GM21825 (cell line): ENCODE measurements around the gene KMT2E.
"Not testable (repeated sequence)": the region's sequence is repeated elsewhere in the genome, so short reads cannot be mapped to it uniquely, and the experiment has no call there.

Source experiments
- ATAC-seq: cut with Tn5 transposase; IDR thresholded peaks from one replicate; pipeline ENCODE4 v1.9.1; 2021; ENCODE audit warnings: mild to moderate bottlenecking, moderate library complexity; ENCODE audit not compliant: unreplicated experiment

KMT2E gene

DNA sequence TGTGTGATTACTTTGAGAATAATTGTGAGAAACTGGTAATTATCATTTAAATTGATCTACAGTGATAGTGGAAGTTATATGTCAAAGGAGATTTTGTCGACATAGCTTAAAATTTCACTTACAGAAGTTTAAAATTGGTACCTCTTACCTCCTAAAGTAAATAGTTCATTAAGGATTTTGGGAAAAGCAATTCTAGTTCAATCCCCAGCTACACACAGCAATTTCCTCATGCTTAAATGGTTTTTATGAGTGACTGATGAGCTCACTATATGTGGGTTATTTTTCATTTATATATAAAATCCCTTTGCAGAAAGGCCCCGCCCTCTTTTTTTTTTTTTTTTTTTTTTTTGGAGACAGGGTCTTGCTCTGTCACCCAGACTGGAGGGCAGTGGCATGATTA is 12.7 kb downstream of the KMT2E start:
- no peak for ATAC-seq

DNA sequence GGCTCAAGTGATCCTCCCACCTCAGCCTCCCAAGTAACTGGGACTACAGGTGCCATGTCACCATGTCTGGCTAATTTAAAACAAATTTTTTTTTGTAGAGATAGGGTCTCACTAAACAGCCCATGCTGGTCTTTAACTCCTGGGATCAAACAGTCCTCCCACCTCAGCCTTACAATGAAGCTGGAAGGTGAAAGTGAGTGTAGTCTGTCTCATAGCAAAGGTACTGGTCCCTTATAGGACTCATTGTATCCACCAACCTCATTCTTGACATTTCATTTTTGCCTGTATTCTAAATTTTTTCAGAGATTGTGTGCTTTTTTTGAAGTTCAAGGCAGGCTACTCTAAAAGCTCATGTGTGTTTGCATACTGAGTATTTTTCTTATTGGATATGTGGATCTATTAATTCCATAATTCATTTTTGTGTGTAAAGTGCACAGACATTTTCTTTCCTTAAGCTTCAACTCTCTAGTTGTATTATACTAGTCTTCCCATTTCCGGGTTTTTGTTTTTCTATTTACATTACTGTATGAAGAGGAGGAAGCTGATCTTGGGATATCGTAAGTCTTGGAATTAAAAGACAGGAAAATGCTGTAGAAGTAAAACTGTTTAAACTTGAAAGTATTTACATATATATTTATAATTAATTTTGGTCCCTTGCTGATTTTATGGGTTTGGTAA is 13.3 kb downstream of the KMT2E start:
- no peak for ATAC-seq

DNA sequence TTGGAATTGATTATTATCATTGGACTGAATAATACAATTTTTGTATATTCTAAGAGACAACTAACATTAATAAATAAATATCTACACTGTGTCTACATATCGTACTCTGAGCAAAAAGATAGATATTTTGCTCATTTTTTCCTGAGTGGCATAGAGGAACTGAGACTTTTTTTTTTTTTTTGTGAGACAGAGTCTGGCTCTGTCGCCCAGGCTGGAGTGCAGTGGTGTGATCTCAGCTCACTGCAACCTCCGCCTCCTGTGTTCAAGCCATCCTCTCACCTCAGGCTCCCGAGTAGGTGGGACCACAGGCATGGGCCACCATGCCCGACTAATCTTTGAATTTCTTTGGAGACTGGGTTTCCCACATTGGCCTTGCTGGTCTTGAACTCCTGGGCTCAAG is 14.0 kb downstream of the KMT2E start:
- no peak for ATAC-seq

DNA sequence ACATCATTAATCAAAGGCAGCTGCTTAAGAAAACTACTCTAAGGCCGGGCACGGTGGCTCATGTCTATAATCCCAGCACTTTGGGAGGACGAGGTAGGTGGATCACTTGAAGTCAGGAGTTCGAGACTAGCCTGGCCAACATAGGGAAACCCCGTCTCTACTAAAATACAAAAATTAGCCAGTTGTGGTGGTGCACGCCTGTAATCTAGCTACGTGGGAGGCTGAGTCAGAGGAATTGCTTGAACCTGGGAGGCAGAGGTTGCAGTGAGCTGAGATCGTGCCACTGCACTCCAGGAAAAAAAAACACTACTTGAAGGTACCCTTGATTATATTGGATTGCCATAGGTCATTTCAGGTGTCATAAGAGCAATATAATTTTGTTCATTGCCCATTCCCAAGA is 14.9 kb downstream of the KMT2E start:
- not testable (repeated sequence) for ATAC-seq

DNA sequence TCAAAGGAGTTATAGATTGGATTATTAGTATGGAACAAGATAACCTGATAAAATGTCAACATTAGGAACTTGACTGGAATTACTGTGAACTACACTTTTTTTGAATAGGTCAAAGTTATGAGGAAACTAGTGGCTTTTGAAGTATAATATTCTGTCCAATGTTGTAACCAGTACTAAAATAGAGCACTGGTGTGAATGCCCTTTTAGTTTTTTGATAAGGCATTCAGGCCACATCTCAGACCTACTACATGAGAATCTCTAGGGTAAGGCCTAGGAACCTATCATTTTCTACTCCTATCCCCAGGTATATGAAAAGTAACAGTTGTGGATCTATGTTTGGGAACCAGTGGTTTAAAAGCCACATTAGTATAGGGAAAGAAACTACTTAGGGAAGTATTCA is 16.4 kb downstream of the KMT2E start:
- no peak for ATAC-seq

DNA sequence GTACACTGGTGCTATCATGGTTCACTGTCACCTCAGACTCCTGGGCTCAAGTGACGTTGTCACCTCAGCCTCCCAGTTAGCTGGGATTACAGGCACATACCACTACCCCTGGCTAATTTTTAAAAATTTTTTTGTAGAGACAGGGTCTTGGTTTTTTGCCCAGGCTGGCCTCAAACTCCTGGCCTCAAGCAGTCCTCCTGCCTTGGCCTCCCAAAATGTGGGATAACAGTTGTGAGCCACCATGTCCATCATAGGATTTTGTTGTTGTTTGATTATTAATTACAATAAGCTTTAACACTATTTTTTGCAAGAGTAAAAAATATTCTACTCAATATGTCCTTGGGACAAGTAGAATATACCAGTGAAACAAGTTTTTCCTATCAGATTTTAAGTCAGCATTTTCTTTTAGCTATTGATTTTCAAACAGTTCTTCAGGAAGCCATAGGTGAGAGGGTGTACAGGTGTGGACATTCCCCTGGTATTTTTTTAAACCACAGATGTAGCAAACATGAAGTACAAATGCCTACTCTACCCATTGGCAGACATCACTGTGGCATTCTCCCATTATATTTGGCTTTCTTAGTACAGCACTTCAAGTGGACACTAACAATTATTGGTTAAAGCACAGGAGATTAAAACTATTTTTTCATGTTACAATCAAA is 18.7 kb downstream of the KMT2E start:
- no peak for ATAC-seq

DNA sequence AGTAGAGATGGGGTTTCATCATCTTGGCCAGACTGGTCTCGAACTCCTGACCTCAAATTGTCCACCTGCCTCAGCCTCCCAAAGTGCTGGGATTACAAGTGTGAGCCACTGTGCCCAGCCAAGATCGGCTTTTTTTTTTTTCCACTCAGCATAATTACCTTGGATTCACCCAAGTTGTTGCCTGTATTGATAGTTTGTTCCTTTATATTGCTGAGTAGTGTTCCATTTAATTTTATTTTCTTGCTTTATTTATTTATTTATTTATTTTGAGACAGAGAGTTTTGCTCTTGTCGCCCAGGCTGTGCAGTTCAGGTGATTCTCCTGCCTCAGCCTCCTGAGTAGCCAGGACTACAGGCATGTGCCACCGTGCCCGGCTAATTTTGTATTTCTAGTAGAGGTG is 21.3 kb downstream of the KMT2E start:
- no peak for ATAC-seq

DNA sequence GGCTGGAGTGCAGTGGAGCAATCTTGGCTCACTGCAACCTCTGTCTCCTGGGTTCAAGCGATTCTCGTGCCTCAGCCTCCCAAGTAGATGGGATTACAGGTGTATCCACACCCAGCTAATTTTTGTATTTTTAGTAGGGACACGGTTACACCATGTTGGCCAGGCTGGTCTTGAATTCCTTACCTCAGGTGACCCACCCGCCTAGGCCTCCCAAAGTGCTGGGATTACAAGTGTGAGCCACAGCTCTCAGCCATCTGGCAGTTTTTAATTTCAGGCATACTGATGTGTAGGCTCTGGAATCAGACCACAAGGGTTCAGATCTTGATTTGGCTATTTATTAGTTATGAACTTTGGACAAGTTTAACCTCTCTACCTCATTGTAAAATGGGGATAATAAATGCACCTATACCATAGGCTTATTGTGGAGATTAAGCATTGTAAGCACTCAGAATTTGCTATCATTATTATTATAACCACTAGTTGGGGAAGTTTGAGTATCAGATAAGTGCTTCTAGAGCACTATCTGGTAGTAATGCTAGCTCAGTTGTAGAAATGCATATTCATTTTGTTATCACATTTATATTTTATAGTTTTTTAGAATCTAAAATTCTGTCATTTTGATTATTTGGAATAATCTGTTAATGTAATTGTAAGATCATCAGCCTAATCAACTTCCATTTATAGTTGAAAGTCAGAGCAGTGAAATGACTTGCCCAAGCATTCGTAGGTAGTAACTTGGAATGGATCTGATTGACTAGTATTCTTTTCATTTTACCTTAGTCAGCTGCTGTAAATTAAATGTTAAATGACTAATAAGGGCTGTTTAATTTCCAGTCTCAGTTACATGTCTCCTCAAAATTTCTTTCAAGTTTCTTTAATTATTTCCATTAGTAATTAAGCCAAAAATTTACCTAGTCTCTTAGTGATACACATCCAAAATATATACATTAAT is 22.5 kb downstream of the KMT2E start:
- ATAC-seq = no peak

DNA sequence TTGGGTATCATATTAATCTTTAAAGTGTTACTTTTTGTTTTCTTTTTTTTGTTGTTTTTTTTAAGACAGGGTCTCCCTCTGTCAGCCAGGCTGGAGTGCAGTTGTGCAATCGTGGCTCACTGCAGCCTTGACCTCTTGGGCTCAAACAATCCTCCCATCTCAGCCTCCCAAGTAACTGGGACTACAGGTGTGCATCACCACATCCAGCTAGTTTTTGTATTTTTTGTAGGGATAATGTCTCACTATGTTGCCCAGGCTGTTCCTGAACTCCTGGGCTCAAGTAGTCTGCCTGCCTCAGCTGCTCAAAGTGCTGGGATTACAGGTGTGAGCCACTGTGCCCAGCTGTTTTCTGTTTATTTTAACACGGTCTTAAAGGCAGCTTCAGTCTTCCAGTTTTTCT is 23.3 kb downstream of the KMT2E start:
- ATAC-seq = no peak

DNA sequence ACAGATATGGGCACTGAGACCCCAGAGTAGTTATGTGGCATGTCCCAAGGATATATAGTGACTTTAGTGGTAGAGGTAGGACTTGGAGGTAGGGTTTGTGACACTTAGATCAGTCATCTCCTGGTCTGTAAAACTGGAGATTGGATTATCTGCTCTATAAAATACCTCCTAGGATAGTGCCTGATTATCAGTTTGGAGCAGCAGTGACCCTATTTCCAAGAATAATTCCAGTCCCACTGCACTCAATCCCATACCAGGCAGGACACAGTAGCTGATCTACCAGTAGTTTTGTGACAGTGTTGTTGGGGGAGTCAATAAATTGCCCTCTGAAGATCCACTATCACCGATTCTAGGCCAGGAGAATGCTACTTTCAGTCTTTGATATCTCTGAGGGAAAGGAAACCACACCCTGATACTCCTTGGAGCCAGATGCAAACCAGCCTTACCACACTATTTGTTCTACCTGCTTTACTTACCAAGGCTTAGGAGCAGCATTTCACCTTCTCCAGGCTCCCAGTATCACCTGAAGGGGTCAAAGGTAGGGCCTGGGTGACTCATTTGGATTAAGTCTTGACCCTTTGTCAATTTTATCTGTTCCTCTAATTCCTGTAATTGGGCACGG is 30.6 kb downstream of the KMT2E start:
- no peak for ATAC-seq

DNA sequence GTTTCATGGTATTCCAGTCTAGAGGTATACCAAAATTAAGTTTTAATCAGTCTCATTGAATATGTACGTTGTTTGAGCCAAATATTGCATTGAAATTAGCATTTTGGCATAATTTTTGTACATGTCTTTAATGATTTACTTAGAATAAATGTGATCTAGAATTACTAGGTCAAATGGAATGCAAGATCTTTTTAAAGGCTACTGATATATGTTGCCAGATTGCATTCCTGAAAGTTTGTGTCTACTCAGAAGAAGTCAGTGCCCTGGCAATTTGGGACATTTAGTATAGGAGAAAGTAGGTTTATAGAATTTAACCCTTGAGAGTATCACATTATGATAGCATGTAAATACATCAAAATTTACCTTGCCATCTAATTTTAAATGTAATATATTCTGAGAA is 32.4 kb downstream of the KMT2E start:
- ATAC-seq = no peak

DNA sequence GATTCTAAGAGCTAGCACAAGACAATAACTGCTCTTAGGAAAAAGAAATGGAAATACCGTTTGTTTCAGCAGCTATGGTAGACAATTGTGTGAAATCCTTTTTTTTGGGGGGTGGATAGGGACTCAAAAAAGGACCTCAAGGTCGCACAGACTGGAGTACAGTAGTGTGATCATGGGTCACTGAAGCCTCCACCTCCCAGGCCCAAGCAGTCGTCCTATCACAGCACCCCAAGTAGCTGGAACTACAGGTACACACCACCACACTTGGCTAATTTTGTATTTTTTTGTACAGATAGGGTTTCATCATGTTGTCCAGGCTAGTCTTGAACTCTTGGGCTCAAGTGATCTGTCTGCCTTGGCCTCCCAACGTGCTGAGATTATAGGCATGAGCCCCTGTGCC is 33.9 kb downstream of the KMT2E start:
- ATAC-seq = no peak

DNA sequence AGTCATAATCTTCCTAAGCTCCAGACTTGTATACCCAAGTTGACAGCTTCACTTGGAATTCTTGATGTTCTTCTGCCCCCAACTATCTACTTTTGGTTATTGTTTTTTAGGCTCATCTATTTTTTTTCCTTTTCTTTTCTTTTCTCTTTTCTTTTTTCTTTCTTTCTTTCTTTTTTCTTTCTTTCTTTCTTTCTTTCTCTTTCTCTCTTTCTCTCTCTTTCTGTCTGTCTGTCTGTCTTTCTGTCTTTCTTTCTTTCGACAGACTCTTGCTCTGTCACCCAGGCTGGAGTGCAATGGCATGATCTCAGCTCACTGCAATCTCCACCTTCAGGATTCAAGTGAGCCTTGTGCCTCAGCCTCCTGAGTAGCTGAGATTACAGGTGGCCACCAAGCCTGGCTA is 36.5 kb downstream of the KMT2E start:
- ATAC-seq = no peak

DNA sequence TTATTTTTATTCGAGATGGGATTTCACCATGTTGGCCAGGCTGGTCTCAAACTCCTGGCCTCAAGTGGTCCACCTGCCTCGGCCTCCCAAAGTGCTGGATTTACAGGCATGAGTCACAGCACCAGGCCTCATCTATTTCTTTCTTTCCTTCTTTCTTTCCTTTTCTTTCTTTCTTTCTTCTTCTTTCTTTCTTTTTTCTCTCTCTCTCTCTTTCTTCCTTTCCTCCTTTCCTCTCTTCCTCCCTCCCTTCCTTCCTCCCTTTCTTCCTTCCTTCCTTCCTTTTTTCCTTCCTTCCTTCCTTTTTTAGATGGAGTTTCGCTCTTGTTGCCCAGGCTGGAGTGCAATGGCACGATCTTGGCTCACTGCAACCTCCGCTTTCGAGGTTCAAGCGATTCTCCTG is 36.9 kb downstream of the KMT2E start:
- ATAC-seq = not testable (repeated sequence)

DNA sequence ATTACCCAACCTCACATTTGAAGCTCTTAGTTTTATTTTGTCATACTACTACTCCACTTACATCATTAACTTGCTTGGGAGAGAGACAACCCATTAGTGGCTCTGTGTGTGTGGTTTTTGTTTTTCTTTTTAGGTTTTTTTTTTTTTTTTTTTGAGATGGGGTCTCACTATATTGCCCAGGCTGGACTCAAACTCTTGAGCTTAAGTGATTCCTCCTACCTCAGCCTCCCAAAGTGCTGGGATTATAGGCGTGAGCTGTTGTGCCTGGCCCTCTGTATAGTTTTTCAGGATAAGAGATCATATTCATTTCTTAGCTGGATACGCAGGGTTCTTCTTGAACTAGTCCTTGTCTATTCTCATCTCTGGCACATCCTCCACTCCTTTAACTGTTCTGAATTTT is 41.1 kb downstream of the KMT2E start:
- no peak for ATAC-seq

DNA sequence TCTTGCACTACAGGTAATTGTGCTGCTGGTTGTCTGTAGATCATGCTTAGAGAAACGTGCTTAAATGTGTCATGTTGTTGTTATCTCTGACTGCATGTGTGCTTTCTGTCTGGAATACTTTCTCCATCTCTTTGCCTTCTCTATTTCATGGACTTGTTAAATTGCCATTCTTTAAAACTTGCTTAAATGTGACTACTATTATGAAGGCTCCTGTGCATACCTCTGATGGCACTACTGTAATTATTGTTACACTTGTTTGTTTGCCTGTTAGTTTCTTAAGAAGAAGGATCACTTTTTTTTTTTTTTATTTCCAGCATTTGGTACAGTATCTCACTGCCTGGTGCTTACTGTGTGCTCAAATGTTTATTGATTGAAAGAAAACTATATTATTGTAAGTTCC is 41.6 kb downstream of the KMT2E start:
- ATAC-seq = no peak

DNA sequence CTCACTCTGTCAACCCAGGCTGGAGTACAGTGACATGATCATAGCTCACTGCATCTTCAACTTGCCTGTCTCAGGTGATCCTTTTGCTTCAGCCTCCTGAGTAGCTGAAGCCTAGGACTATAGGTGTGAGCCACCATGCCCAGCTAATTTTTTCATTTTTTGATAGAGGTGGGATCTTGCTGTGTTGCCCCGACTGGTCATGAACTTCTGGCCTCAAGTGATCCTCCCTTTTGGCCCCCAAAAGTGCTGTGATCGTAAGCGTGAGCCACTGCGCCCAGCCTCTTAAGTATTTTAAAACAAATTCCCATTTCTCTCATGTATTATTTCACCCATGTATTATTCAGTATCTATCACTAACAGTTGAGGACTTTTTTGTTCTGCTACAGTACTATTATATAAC is 43.5 kb downstream of the KMT2E start:
- no peak for ATAC-seq

DNA sequence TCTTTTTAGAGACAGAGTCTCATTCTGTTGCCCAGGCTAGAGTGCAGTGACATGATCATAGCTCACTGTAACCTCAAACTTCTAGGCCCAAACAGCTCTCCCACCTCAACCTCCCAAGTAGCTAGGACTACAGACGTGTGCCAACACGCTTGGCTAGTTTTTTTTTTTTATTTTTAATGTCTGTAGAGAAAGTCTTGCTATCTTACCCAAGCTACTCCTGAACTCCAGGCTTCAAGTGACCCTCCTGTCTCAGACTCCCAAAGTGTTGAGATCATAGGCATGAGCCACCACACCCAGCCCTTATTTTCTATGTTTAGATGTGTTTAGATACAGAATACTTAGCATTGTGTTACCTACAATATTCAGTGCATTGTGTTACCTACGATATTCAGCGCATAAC is 46.4 kb downstream of the KMT2E start:
- ATAC-seq = no peak

DNA sequence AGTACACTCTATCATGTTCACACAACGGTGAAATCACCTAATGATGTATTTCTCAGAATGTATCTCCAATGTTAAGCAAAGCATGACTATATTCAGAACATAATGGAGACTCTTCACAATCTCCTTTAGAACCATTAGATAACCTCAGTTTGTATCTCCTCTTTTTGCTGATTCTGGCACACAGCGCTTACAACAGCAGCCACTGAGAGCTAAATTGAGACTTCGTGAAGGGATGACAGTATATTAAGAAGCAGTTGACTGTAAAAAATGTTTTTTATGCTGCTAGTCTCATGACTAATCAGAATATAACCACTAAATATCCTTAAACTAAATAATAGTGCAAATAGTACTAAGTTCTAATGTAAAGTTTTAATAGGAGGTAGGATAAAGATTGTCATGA is 46.9 kb downstream of the KMT2E start:
- no peak for ATAC-seq

DNA sequence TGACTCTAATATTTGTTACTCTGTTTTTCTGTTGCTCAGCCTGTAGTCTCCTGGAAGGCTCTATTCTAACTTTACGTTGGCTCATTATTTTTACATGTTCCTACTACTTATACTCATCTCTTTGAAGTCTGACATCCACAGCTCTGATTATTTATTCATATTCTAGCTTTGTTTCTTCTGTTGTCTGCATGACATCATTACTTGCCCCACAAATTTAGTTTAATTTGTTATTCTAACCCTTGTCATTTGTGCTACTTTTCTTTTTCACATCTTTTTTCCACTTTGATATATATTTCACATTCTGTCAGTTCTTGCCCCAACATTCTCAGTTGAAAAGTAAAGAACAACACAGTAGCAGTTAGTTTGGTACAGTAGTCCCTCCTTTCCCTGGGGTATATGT is 51.1 kb downstream of the KMT2E start:
- no peak for ATAC-seq

DNA sequence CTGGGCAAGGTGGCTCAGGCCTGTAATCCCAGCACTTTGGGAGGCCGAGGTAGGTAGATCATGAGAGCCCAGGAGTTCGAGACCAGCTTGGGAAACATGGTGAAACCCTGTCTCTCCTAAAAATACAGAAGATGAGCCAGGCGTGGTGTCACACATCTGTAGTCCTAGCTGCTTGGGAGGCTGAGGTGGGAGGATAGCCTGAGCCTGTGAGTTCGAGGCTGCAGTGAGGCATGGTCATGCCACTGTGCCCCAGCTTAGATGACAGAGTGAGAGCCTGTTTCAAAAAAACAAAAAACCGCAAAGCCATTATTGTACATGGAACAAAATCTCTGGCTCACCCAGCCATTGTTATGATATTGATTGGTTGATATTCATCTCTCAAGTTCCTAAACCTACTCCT is 53.7 kb downstream of the KMT2E start:
- no peak for ATAC-seq
